OCI-LY3 (cell line): ENCODE results near the gene BAG3.

Experiments
- CTCF ChIP-seq: fragments of 200-600, 300-600 bp; sonication (generic); IDR thresholded peaks from 2 replicates; pipeline ENCODE4 v1.5.1; 2014; ENCODE audit warnings: antibody characterized with exemption, low read length, low read depth
- EZH2phosphoT487 ChIP-seq: fragments of 200-600 bp; shearing (Covaris generic); IDR thresholded peaks from 2 replicates; pipeline ENCODE4 v1.6.1; 2018; ENCODE audit warnings: antibody characterized with exemption, mixed run types, low read depth

DNA sequence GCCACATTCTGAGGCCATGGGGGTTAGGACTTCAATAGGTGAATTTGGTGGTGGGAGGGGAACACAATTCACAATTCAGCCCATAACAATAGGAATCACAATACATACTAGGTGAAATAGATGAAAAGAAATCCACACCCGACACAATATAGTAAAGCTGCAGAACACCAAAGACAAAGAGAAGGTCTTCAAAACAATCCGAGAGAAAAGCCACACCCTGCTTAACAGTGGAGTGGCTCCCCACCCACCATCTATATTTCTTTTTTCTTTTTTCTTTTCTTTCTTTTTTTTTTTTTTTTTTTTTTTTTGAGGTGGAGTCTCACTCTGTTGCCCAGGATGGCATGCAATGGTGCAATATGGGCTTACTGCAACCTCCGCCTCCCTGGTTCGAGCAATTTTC is 39.7 kb upstream of the BAG3 start:
- TF ChIP-seq CTCF = no peak
- TF ChIP-seq EZH2phosphoT487 = no peak
